OCI-LY3 (cell line): ENCODE results near the gene CD4.

ENCODE experiments used
- H2AFZ ChIP-seq: fragments of 200-600, 300-600 bp; shearing (Covaris generic); 2 replicates; pipeline ENCODE4 v1.6.0; 2014; ENCODE audit warnings: antibody characterized with exemption, low read depth, low read length
- H3K27ac ChIP-seq: fragments of 200-600, 300-600 bp; sonication (generic); 2 replicates; pipeline ENCODE4 v1.5.1; 2014; ENCODE audit warnings: mild to moderate bottlenecking, low read length, moderate library complexity, mixed read lengths
- H3K27me3 ChIP-seq: fragments of 200-600, 300-600 bp; sonication (generic); 2 replicates; pipeline ENCODE4 v1.6.1; 2014; ENCODE audit warnings: low read depth, low read length, mixed read lengths
- H3K36me3 ChIP-seq: fragments of 200-600, 300-600 bp; sonication (generic); replicated peaks from 2 replicates; pipeline ENCODE3; 2014; ENCODE audit warnings: low read depth, low read length, mixed read lengths
- H3K4me1 ChIP-seq: fragments of 300-600, 200-600 bp; sonication (generic); 2 replicates; pipeline ENCODE4 v1.6.1; 2014; ENCODE audit warnings: low read length, mixed read lengths
- H3K4me2 ChIP-seq: fragments of 200-600, 300-600 bp; sonication (generic); 2 replicates; pipeline ENCODE4 v1.6.1; 2014; ENCODE audit warnings: low read length, mixed read lengths
- H3K4me3 ChIP-seq: fragments of 300-600, 200-600 bp; sonication (generic); 2 replicates; pipeline ENCODE4 v1.5.1; 2014; ENCODE audit warnings: antibody characterized with exemption, mild to moderate bottlenecking, low read length, moderate library complexity
- H3K79me2 ChIP-seq: fragments of 300-600, 200-600 bp; shearing (Covaris generic); 2 replicates; pipeline ENCODE4 v1.6.1; 2014; ENCODE audit warnings: mild to moderate bottlenecking, low read length, mixed read lengths
- H3K9ac ChIP-seq: fragments of 300-600, 200-600 bp; shearing (Covaris generic); 2 replicates; pipeline ENCODE4 v1.6.0; 2014; ENCODE audit warnings: mild to moderate bottlenecking, low read length, moderate library complexity
- H3K9me3 ChIP-seq: fragments of 200-600, 300-600 bp; shearing (Covaris generic); 2 replicates; pipeline ENCODE4 v1.6.1; 2014; ENCODE audit warnings: low read length, mixed read lengths; ENCODE audit not compliant: insufficient read depth
- H4K20me1 ChIP-seq: fragments of 200-600, 300-600 bp; sonication (generic); 2 replicates; pipeline ENCODE4 v1.6.1; 2016; ENCODE audit warnings: low read length, mixed read lengths; ENCODE audit not compliant: insufficient read depth
- CTCF ChIP-seq: fragments of 200-600, 300-600 bp; sonication (generic); IDR thresholded peaks from 2 replicates; pipeline ENCODE4 v1.5.1; 2014; ENCODE audit warnings: antibody characterized with exemption, low read length, low read depth
- EZH2phosphoT487 ChIP-seq: fragments of 200-600 bp; shearing (Covaris generic); IDR thresholded peaks from 2 replicates; pipeline ENCODE4 v1.6.1; 2018; ENCODE audit warnings: antibody characterized with exemption, mixed run types, low read depth

Gene CD4

GRCh38 chr12:6829536-6830220 lies 40.4 kb downstream of the CD4 start:
- peak overlapping the region; percentile 90 for H3K4me3 ChIP-seq

GRCh38 chr12:6830286-6830890 lies 41.1 kb downstream of the CD4 start:
- TF ChIP-seq EZH2phosphoT487 (no peak), CTCF (no peak)
- H3K4me3 ChIP-seq: peak overlapping the region; percentile 90
- peaks cover 11% of the 10 kb centered on the region for H3K4me1 ChIP-seq
- H3K9ac ChIP-seq: peak overlapping the region; percentile 89
- H3K27me3 ChIP-seq: peaks cover 9% of the 10 kb centered on the region; the same call in 1 of the 2 replicates
- H3K36me3 ChIP-seq: peaks cover 2% of the 10 kb centered on the region
- H3K27ac ChIP-seq: no peak overlapping the region
- no peaks in the 10 kb centered on the region for H3K9me3 ChIP-seq
- H3K4me2 ChIP-seq: peak overlapping the region; percentile 85
- no peaks in the 10 kb centered on the region for H4K20me1 ChIP-seq
- no peaks in the 10 kb centered on the region for H3K79me2 ChIP-seq
- no peak overlapping the region for H2AFZ ChIP-seq

More at GRCh38 chr12:6829536-6830220, 40.4 kb downstream of the CD4 start:
- Histone ChIP-seq H3K4me2 (peak overlapping the region; percentile 85), H3K4me1 (peaks cover 11% of the 10 kb centered on the region), H3K27ac (no peak overlapping the region), H3K9ac (peak overlapping the region; percentile 89), H3K27me3 (peaks cover 9% of the 10 kb centered on the region; the same call in 1 of the 2 replicates), H4K20me1 (no peaks in the 10 kb centered on the region), H2AFZ (peak overlapping the region; percentile 67), H3K36me3 (peaks cover 2% of the 10 kb centered on the region), H3K9me3 (no peaks in the 10 kb centered on the region), H3K79me2 (no peaks in the 10 kb centered on the region)
- peak; percentile 29 for TF ChIP-seq CTCF
- no peak for TF ChIP-seq EZH2phosphoT487

DNA sequence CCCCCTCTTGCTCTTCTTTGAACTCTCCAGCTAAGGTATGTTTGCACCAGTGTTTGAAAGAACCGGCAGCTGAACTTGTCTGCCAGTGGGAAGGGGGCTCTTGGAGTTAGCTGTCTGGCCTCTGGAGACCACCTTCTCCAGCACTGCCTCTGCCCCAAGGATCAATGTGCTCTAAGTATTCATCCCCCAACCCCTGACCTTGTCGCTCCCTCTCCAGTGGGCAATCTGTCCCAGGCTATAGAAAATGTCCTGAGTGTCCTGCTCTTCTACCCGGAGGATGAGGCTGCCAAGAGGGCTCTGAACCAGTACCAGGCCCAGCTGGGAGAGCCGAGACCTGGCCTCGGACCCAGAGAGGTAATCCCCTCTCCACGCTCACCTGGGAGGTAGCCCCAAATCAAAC lies 41.7 kb downstream of the CD4 start:
- peaks cover 9% of the 10 kb centered on the region; the same call in 1 of the 2 replicates for H3K27me3 ChIP-seq
- no peak overlapping the region for H3K4me3 ChIP-seq
- no peak for TF ChIP-seq EZH2phosphoT487
- no peak for TF ChIP-seq CTCF
- peaks cover 14% of the 10 kb centered on the region for H3K4me1 ChIP-seq
- no peak overlapping the region for H3K9ac ChIP-seq
- H3K27ac ChIP-seq: no peak overlapping the region
- H4K20me1 ChIP-seq: no peaks in the 10 kb centered on the region
- no peak overlapping the region for H2AFZ ChIP-seq
- peaks cover 2% of the 10 kb centered on the region for H3K36me3 ChIP-seq
- H3K79me2 ChIP-seq: no peaks in the 10 kb centered on the region
- H3K9me3 ChIP-seq: no peaks in the 10 kb centered on the region
- H3K4me2 ChIP-seq: no peak overlapping the region

GRCh38 chr12:6831450-6831995 lies 42.2 kb downstream of the CD4 start:
- H3K4me3 ChIP-seq: no peak overlapping the region
- peaks cover 2% of the 10 kb centered on the region for H3K36me3 ChIP-seq
- peaks cover 9% of the 10 kb centered on the region; the same call in 1 of the 2 replicates for H3K27me3 ChIP-seq
- H3K27ac ChIP-seq: no peak overlapping the region
- no peaks in the 10 kb centered on the region for H3K79me2 ChIP-seq
- TF ChIP-seq EZH2phosphoT487 (no peak), CTCF (no peak)
- no peak overlapping the region for H3K4me2 ChIP-seq
- H4K20me1 ChIP-seq: no peaks in the 10 kb centered on the region
- H3K9me3 ChIP-seq: no peaks in the 10 kb centered on the region
- H2AFZ ChIP-seq: no peak overlapping the region
- H3K9ac ChIP-seq: no peak overlapping the region
- peaks cover 16% of the 10 kb centered on the region for H3K4me1 ChIP-seq
